HG03558 (cell line): Measurements from ENCODE around the gene ABCC4.
"Not testable (repeated sequence)": the region's sequence is repeated elsewhere in the genome, so short reads cannot be mapped to it uniquely, and the experiment has no call there.

Source experiments
- ATAC-seq: cut with Tn5 transposase; IDR thresholded peaks from one replicate; pipeline ENCODE4 v1.9.1; 2021; ENCODE audit warnings: moderate number of reproducible peaks; ENCODE audit not compliant: unreplicated experiment; ENCODE audit errors: extremely low read depth

Gene ABCC4

GRCh38 chr13:95176611-95177259 is 124.5 kb downstream of the ABCC4 start:
- ATAC-seq, result no peak

- ATAC-seq, result no peak
Observed at GRCh38 chr13:95174517-95174916, 126.7 kb downstream of the ABCC4 start.

GRCh38 chr13:95168191-95168590 is 133.1 kb downstream of the ABCC4 start:
- ATAC-seq, result no peak

DNA sequence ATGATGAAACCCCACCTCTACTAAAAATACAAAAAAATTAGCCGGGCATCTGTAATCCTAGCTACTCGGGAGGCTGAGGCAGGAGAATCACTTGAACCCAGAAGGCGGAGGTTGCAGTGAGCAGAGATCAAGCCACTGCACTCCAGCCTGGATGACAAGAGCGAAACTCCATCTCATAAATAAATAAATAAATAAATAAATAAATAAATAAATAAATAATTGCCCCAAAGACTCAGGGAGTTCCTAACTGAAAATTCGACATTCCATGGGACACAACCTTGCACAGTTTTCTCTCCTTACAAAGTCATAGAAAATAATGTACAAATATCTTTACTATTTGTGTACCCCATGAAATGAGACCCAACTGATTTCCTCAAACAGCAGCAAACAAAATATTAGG is 134.2 kb downstream of the ABCC4 start:
- ATAC-seq, result not testable (repeated sequence)

- no peak for ATAC-seq
Observed at GRCh38 chr13:95164830-95165229, 136.4 kb downstream of the ABCC4 start.

GRCh38 chr13:95160112-95160906 is 140.9 kb downstream of the ABCC4 start:
- no peak for ATAC-seq

GRCh38 chr13:95159458-95159857 is 141.8 kb downstream of the ABCC4 start:
- ATAC-seq, result no peak

DNA sequence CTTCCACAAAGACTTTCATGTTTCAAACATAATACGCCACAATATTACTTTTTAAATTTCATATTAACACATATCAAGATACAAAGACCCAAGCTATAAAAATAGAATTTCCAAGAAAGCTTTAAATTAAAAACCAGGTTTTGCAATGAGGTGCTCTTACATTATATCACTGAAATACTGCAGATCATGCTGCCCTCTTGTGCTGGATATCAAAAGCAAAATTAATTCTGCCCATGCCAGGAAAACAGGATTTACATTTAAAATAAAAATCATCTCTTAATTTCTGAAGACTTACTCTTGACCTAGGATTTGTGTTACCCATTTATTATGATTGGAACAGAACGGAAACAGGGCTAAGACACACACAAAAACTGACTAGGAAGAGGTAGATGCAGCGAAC is 145.0 kb downstream of the ABCC4 start:
- ATAC-seq, result no peak

GRCh38 chr13:95155504-95155903 is 145.7 kb downstream of the ABCC4 start:
- ATAC-seq, result no peak

- no peak for ATAC-seq
Observed at GRCh38 chr13:95155093-95155492, 146.2 kb downstream of the ABCC4 start.

GRCh38 chr13:95154413-95154886 is 146.8 kb downstream of the ABCC4 start:
- ATAC-seq, result no peak

GRCh38 chr13:95153647-95154412 is 147.4 kb downstream of the ABCC4 start:
- no peak for ATAC-seq

- ATAC-seq, result no peak
Observed at GRCh38 chr13:95151942-95152587, 149.2 kb downstream of the ABCC4 start.

GRCh38 chr13:95150555-95150954 is 150.7 kb downstream of the ABCC4 start:
- no peak for ATAC-seq

- ATAC-seq, result no peak
Observed at GRCh38 chr13:95146486-95146885, 154.8 kb downstream of the ABCC4 start.

- ATAC-seq, result no peak
Observed at GRCh38 chr13:95145587-95145986, 155.7 kb downstream of the ABCC4 start.

DNA sequence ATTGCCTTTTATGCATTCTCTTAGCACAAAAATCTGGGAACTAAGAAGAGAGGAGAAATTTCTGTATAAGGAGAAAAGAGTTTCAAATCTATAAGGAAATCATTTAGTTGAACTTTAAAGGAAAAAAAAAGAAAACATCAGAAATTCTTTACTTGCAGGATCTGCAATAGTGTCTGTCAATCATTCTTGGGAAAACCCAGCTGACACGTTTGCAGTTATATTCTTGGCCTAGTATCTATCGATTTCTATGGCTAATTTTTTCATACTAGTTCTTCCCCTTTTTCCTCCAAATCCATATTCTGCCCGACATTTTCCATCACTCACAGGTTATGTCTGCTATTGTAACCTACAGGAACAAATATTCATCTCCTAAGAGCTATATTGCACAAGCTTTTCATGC is 160.7 kb downstream of the ABCC4 start:
- ATAC-seq, result no peak

GRCh38 chr13:95138876-95139585 is 162.2 kb downstream of the ABCC4 start:
- no peak for ATAC-seq

GRCh38 chr13:95137096-95137495 is 164.2 kb downstream of the ABCC4 start:
- ATAC-seq, result peak; percentile 93

GRCh38 chr13:95136638-95137037 is 164.6 kb downstream of the ABCC4 start:
- no peak for ATAC-seq
